ENCODE measurements around the gene TRMT112. TPM values are rescaled to one million over a fixed set of nuclear protein-coding genes. Genes with fewer than 3 reads are reported as not detected.

TRMT112 gene
- 21.2 and 22.0 TPM in 2 replicates for total RNA-seq (2013; cell fraction: nucleolus; rRNA removed)
- 252 and 288 TPM in 2 replicates for total RNA-seq (2014; rRNA removed)
- 212 and 217 TPM in 2 replicates for total RNA-seq (2014; rRNA removed; fragmentation: Illumina TruSeq; extraction: Trizol)
- 210 and 220 TPM in 2 replicates for total RNA-seq (2021)
- polyA plus RNA-seq (2011; ENCODE audit: low read depth): 376 TPM
- polyA plus RNA-seq (2011; rRNA removed): 300 and 394 TPM in 2 replicates
- polyA plus RNA-seq (2011; cell fraction: cytosol; rRNA removed): 444 and 476 TPM in 2 replicates
- 172 and 214 TPM in 2 replicates for polyA plus RNA-seq (2011; cell fraction: nucleus; rRNA removed)
- 296 and 388 TPM in 2 replicates for polyA plus RNA-seq (2012)
- 96.2 and 220 TPM in 2 replicates for polyA plus RNA-seq (2014; fragmentation: Illumina TruSeq; extraction: Trizol)
- polyA plus RNA-seq (2014; fragmentation: Nextera tagmentation; extraction: Ambion mirVana): 100 to 1,000 TPM; 322 to 331 TPM
- 294 and 320 TPM in 2 replicates for polyA plus RNA-seq (2014; rRNA removed)
- polyA plus RNA-seq (2016; fragmentation: Nextera tagmentation; extraction: Ambion mirVana): 100 to 1,000 TPM; 411 to 455 TPM
- polyA minus RNA-seq (2011; rRNA and poly(A)+ RNA removed): 54.2 and 99.4 TPM in 2 replicates
- 89.2 and 95.6 TPM in 2 replicates for polyA minus RNA-seq (2011; cell fraction: cytosol; rRNA and poly(A)+ RNA removed)
- polyA minus RNA-seq (2011; cell fraction: nucleus; rRNA and poly(A)+ RNA removed): 32.3 and 46.0 TPM in 2 replicates
- percentile 96 among the genes with signal in this experiment for Bru-seq, nascent RNA
- percentile 100 among the genes with signal in this experiment for BruChase-seq, experiment 1, labeled RNA remaining after a 6-hour chase
- percentile 99 among the genes with signal in this experiment for BruChase-seq, experiment 2, labeled RNA remaining after a 2-hour chase
- long read RNA-seq, experiment 1, transcript TRMT112-205 (3 exons, 659 nt): minor isoform, 6 of 166 reads
- long read RNA-seq, experiment 1, transcript TRMT112-206 (4 exons, 1,106 nt): major isoform, 153 of 166 reads
- long read RNA-seq, experiment 1, partial matches to known transcripts: 0 of 166 reads
- long read RNA-seq, experiment 1, other reads (novel, unspliced or antisense): 2 of 166 reads
- long read RNA-seq, experiment 2, transcript TRMT112-203 (3 exons, 823 nt): minor isoform, 6 of 351 reads
- long read RNA-seq, experiment 2, transcript TRMT112-206 (4 exons, 1,106 nt): major isoform, 326 of 351 reads
- long read RNA-seq, experiment 2, transcript TRMT112-205 (3 exons, 659 nt): minor isoform, 7 of 351 reads
- long read RNA-seq, experiment 2, partial matches to known transcripts: 2 of 351 reads
- long read RNA-seq, experiment 2, other reads (novel, unspliced or antisense): 8 of 351 reads

- ChIA-PET POLR2A (interaction anchor here (0.5 to 3.5 kb wide), 23 partner anchors 10 to 562 kb away, joined by 3 to 42 read pairs (median 7); partner anchors contain the start of genes BAD, CCDC88B, ESRRA and FERMT3), SMC1A (ENCODE audit: uncharacterized antibody, unreplicated experiment) (interaction anchor here (0.6 to 5.3 kb wide), 21 partner anchors 8 to 507 kb away, joined by 3 to 71 read pairs (median 5); partner anchors contain the start of genes BAD, CCDC88B, ESRRA and GPR137), CTCF (interaction anchor here (0.6 to 5.9 kb wide), 31 partner anchors 10 to 793 kb away, joined by 3 to 228 read pairs (median 4); partner anchors contain the start of genes BAD, CCDC88B, ESRRA and FERMT3), RAD21 (ENCODE audit: unreplicated experiment) (interaction anchor here (0.5 to 5.6 kb wide), 26 partner anchors 9 to 371 kb away, joined by 3 to 176 read pairs (median 5); partner anchors contain the start of genes BAD, CATSPERZ, CCDC88B and ESRRA)
- under 1% methylated on average over 43 of the region's 43 CpGs for WGBS (ENCODE audit: insufficient coverage, insufficient replicate concordance, low lambda C conversion rate, missing lambda C conversion rate)
- ATAC-seq (peak; percentile 83), FAIRE-seq (peak; percentile 100), DNase-seq (ENCODE audit: low read depth, low spot score) (peak; percentile 96)
- H3K9ac ChIP-seq (ENCODE audit: control insufficient read depth, insufficient read depth, low read length): peak within 1 kb of the TSS; percentile 98
- H4K20me1 ChIP-seq (ENCODE audit: control insufficient read depth, insufficient read depth): no peaks in the 10 kb centered on the region
- H3K27ac ChIP-seq (ENCODE audit: control insufficient read depth, insufficient read depth): peak within 1 kb of the TSS; percentile 99
- peak within 1 kb of the TSS; percentile 88 for H3K4me2 ChIP-seq (ENCODE audit: control insufficient read depth, insufficient read depth)
- no peaks in the 10 kb centered on the region for H3K9me3 ChIP-seq (replicated peaks; ENCODE audit: control insufficient read depth, insufficient read depth, low read length)
- H3K36me3 ChIP-seq (ENCODE audit: control insufficient read depth in 2 of 2, insufficient read depth in 2 of 2, low read length in 1 of 2): peaks cover 0 to 8% of the 10 kb centered on the region in 2 experiments; a peak in 3 of 4 replicates
- peaks cover 26% of the 10 kb centered on the region for H3K79me2 ChIP-seq (ENCODE audit: control insufficient read depth, insufficient read depth, low read length)
- no peaks in the 10 kb centered on the region for H3K27me3 ChIP-seq (replicated peaks in 1 of 2; ENCODE audit: control insufficient read depth in 2 of 2, insufficient read depth in 2 of 2, low read length in 1 of 2)
- H2AFZ ChIP-seq (ENCODE audit: control insufficient read depth, low read depth, low read length): peak within 1 kb of the TSS; percentile 95
- BruUV-seq (replicated peaks): no TSS peak
- H3K4me3 ChIP-seq: peak within 1 kb of the TSS; percentile 80
- in situ Hi-C loops (cut with MboI) (no loop called here), intact Hi-C loops (cut with micrococcal nuclease; ENCODE audit: unreplicated experiment) (loop anchor here (1.0 to 5.0 kb wide), 5 partner anchors 11 to 131 kb away; partner anchors contain the start of genes CCDC88B and RPS6KA4)
- H3K4me1 ChIP-seq (ENCODE audit: control insufficient read depth, insufficient read depth, low read length): peaks cover 9% of the 10 kb centered on the region
- TF ChIP-seq, protein P1, sequence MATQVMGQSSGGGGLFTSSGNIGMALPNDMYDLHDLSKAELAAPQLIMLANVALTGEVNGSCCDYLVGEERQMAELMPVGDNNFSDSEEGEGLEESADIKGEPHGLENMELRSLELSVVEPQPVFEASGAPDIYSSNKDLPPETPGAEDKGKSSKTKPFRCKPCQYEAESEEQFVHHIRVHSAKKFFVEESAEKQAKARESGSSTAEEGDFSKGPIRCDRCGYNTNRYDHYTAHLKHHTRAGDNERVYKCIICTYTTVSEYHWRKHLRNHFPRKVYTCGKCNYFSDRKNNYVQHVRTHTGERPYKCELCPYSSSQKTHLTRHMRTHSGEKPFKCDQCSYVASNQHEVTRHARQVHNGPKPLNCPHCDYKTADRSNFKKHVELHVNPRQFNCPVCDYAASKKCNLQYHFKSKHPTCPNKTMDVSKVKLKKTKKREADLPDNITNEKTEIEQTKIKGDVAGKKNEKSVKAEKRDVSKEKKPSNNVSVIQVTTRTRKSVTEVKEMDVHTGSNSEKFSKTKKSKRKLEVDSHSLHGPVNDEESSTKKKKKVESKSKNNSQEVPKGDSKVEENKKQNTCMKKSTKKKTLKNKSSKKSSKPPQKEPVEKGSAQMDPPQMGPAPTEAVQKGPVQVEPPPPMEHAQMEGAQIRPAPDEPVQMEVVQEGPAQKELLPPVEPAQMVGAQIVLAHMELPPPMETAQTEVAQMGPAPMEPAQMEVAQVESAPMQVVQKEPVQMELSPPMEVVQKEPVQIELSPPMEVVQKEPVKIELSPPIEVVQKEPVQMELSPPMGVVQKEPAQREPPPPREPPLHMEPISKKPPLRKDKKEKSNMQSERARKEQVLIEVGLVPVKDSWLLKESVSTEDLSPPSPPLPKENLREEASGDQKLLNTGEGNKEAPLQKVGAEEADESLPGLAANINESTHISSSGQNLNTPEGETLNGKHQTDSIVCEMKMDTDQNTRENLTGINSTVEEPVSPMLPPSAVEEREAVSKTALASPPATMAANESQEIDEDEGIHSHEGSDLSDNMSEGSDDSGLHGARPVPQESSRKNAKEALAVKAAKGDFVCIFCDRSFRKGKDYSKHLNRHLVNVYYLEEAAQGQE (IDR thresholded peaks at IDR 0.05; ENCODE audit: low read depth, low read length): no peak
- peak; percentile 99 for TF ChIP-seq SMARCA5 (IDR thresholded peaks at IDR 0.05)
- TF ChIP-seq, protein P2, sequence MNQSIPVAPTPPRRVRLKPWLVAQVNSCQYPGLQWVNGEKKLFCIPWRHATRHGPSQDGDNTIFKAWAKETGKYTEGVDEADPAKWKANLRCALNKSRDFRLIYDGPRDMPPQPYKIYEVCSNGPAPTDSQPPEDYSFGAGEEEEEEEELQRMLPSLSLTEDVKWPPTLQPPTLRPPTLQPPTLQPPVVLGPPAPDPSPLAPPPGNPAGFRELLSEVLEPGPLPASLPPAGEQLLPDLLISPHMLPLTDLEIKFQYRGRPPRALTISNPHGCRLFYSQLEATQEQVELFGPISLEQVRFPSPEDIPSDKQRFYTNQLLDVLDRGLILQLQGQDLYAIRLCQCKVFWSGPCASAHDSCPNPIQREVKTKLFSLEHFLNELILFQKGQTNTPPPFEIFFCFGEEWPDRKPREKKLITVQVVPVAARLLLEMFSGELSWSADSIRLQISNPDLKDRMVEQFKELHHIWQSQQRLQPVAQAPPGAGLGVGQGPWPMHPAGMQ (IDR thresholded peaks at IDR 0.05; ENCODE audit: borderline replicate concordance): no peak
- TF ChIP-seq BCL11A (IDR thresholded peaks at IDR 0.05; ENCODE audit: low read depth, low read length): no peak
- peak; percentile 77; the same call in 1 of the 2 replicates for TF ChIP-seq CHD2 (IDR thresholded peaks at IDR 0.05; ENCODE audit: borderline replicate concordance, low read depth, low read length)
- peak; percentile 35; the same call in 1 of the 2 replicates for TF ChIP-seq ASH2L (IDR thresholded peaks at IDR 0.05; ENCODE audit: borderline replicate concordance, low read depth)
- no peak for TF ChIP-seq FOXK2 (IDR thresholded peaks at IDR 0.05)
- no peak; the same call in 1 of the 2 replicates for TF ChIP-seq EED (IDR thresholded peaks at IDR 0.05; ENCODE audit: low read depth)
- peak; percentile 79 for TF ChIP-seq MLLT1 (IDR thresholded peaks at IDR 0.05)
- TF ChIP-seq YBX1 (IDR thresholded peaks at IDR 0.05): no peak
Observed at GRCh38 chr11:64317325-64317960, at the start of gene TRMT112. TRMT112 (minus strand) TSS chr11:64317559; CDS start chr11:64317526, 33 bp downstream.

Data from GM12878 (cell line).